ENCODE results near the gene STX10. TPM values are rescaled to one million over a fixed set of nuclear protein-coding genes. Genes with fewer than 3 reads are reported as not detected.
A peak's percentile ranks its signal among the peaks of the same experiment; 100 is the strongest.

Gene STX10
- total RNA-seq, 1 donor from 2014 or later = 78.1 TPM

GRCh38 chr19:13129384-13129783 is 20.8 kb downstream of the STX10 start:
- Mint-ChIP-seq H3K4me1 (ENCODE audit: low read depth) (peaks cover 37% of the 10 kb centered on the region), H3K36me3 (ENCODE audit: low read depth) (peaks cover 11% of the 10 kb centered on the region), H3K27ac (no peak overlapping the region), H3K4me3 (no peak overlapping the region), H3K9me3 (no peaks in the 10 kb centered on the region), H3K27me3 (ENCODE audit: insufficient read depth) (no peaks in the 10 kb centered on the region)
- intact Hi-C loops (cut with micrococcal nuclease) = no loop called here
- DNase-seq (ENCODE audit: low spot score) = no peak

DNA sequence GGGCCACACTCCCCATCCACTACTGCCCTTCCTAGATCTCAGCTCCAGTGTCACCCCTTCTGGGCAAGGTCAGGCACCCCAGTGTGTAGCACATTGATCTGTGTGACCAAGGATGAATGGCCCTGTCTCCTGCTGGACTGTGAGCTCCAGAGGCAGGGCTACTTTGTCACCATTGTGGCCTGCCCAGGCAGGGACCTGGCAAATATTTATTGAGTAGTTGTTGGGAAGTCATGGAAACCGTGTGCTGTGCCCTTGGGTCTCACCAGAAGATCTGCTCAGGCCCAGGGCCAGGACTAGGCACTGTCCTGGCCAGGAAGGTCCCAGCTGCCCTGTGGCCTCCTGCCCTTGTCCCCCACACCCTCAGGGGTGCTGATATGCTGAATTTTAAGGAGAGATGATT is 21.6 kb downstream of the STX10 start:
- intact Hi-C loops (cut with micrococcal nuclease) = no loop called here
- Mint-ChIP-seq H3K27ac (peak overlapping the region; percentile 44), H3K36me3 (ENCODE audit: low read depth) (peaks cover 9% of the 10 kb centered on the region), H3K4me1 (ENCODE audit: low read depth) (peaks cover 36% of the 10 kb centered on the region), H3K9me3 (no peaks in the 10 kb centered on the region), H3K27me3 (ENCODE audit: insufficient read depth) (no peaks in the 10 kb centered on the region), H3K4me3 (no peak overlapping the region)
- DNase-seq (ENCODE audit: low spot score) = no peak

GRCh38 chr19:13127811-13128575 is 22.2 kb downstream of the STX10 start:
- Mint-ChIP-seq H3K27me3 (ENCODE audit: insufficient read depth) (no peaks in the 10 kb centered on the region), H3K36me3 (ENCODE audit: low read depth) (peaks cover 9% of the 10 kb centered on the region), H3K4me1 (ENCODE audit: low read depth) (peaks cover 36% of the 10 kb centered on the region), H3K4me3 (no peak overlapping the region), H3K9me3 (no peaks in the 10 kb centered on the region), H3K27ac (peak overlapping the region; percentile 44)
- intact Hi-C loops (cut with micrococcal nuclease) = no loop called here
- no peak for DNase-seq (ENCODE audit: low spot score)

DNA sequence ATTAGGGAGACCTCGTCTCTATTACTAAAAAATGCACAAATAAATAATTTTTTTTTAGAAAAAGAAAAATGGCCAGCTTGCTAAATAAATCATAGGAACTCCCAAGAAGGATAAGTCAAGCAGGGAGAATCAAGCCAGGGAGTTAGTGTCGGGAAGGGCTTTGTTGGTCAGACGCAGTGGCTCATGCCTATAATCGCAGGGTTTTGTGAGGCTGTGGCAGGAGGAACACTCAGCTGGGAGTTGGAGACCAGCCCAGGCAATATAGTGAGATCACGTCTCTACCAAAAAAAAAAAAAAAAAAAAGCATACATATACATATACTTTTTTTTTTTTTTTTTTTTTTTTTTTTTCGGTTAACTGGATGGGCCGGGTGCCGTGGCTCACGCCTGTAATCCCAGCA is 23.1 kb downstream of the STX10 start:
- DNase-seq (ENCODE audit: low spot score) = no peak
- no peak overlapping the region for H3K4me3 Mint-ChIP-seq
- H3K27me3 Mint-ChIP-seq (ENCODE audit: insufficient read depth) = no peaks in the 10 kb centered on the region
- H3K4me1 Mint-ChIP-seq (ENCODE audit: low read depth) = peaks cover 35% of the 10 kb centered on the region
- no peak overlapping the region for H3K27ac Mint-ChIP-seq
- H3K9me3 Mint-ChIP-seq = no peaks in the 10 kb centered on the region
- intact Hi-C loops (cut with micrococcal nuclease) = no loop called here
- H3K36me3 Mint-ChIP-seq (ENCODE audit: low read depth) = peaks cover 3% of the 10 kb centered on the region

- Mint-ChIP-seq H3K9me3 (no peaks in the 10 kb centered on the region), H3K4me3 (no peak overlapping the region), H3K27me3 (ENCODE audit: insufficient read depth) (no peaks in the 10 kb centered on the region), H3K4me1 (ENCODE audit: low read depth) (peaks cover 42% of the 10 kb centered on the region), H3K36me3 (ENCODE audit: low read depth) (peaks cover 9% of the 10 kb centered on the region), H3K27ac (peak overlapping the region; percentile 4)
- DNase-seq (ENCODE audit: low spot score) = no peak
- intact Hi-C loops (cut with micrococcal nuclease) = no loop called here
These were observed 26.9 kb downstream of the STX10 start for GRCh38 chr19:13122980-13123957.

- no peaks in the 10 kb centered on the region for H3K27me3 Mint-ChIP-seq (ENCODE audit: insufficient read depth)
- DNase-seq (ENCODE audit: low spot score) = no peak
- peak overlapping the region; percentile 40 for H3K4me3 Mint-ChIP-seq
- intact Hi-C loops (cut with micrococcal nuclease) = no loop called here
- H3K9me3 Mint-ChIP-seq = no peaks in the 10 kb centered on the region
- peaks cover 42% of the 10 kb centered on the region for H3K4me1 Mint-ChIP-seq (ENCODE audit: low read depth)
- peaks cover 9% of the 10 kb centered on the region for H3K36me3 Mint-ChIP-seq (ENCODE audit: low read depth)
- peak overlapping the region; percentile 4 for H3K27ac Mint-ChIP-seq
These were observed 27.8 kb downstream of the STX10 start for GRCh38 chr19:13122275-13122878.

DNA sequence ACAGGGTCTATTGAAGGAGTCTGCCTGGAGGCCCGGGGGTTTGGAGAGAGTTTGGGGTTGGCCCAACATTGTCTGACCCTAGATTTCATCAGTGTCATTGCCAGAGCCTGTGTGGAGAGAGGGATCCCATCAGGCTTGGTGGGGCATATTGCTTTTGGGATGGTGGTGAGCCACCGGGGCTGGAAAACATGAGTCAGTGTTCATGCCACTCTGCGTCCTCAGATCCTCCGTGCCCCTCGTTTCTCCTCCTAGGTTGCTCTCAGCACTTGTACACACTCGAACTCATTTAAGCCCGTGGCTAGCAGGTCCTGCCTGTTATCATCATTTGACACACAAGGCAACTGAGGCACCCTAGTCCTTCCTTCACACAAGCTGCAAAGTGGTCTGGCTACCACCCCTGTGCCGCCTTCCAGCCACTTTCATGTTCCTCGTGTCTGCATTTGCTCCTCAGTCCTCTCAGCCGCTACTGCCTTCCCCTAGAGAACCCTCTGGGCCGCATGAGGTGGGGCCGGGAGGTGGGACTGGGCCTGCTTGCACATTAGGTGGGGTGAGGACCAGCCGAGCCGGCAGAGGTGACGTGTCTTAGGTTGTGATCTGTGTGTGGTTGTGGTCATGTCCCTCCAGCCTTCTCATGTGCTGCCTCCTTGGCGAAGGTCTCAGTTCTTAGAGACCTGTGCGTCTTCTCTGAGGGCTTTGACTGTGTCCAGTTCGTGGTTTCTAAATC is 28.5 kb downstream of the STX10 start:
- no peaks in the 10 kb centered on the region for H3K9me3 Mint-ChIP-seq
- intact Hi-C loops (cut with micrococcal nuclease) = no loop called here
- H3K36me3 Mint-ChIP-seq (ENCODE audit: low read depth) = peaks cover 9% of the 10 kb centered on the region
- peak overlapping the region; percentile 40 for H3K4me3 Mint-ChIP-seq
- no peaks in the 10 kb centered on the region for H3K27me3 Mint-ChIP-seq (ENCODE audit: insufficient read depth)
- H3K4me1 Mint-ChIP-seq (ENCODE audit: low read depth) = peaks cover 47% of the 10 kb centered on the region
- no peak overlapping the region for H3K27ac Mint-ChIP-seq
- no peak for DNase-seq (ENCODE audit: low spot score)

GRCh38 chr19:13120817-13121216 is 29.4 kb downstream of the STX10 start:
- no peaks in the 10 kb centered on the region for H3K27me3 Mint-ChIP-seq (ENCODE audit: insufficient read depth)

DNA sequence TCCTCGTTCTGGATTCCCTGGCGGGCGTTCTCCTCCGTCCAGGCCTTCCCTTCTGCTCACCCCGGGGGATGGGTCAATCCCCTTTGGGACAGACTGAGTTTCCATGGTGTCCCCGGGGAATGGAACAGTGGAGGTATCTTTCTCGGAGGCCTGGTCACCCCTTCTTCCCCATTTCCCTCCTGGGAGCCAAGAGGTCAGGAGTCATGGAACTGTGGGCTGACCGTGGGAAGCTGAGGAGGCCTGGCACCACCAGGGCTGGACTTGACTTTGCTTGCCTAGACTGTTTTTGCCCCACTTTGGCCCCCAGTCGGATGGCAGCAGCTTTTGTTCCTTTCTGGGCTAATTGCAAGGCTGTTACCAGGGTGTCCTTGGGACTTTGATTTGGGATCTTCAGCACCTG is 30.1 kb downstream of the STX10 start:
- intact Hi-C loops (cut with micrococcal nuclease) = no loop called here
- H3K27me3 Mint-ChIP-seq (ENCODE audit: insufficient read depth) = no peaks in the 10 kb centered on the region
- H3K36me3 Mint-ChIP-seq (ENCODE audit: low read depth) = peaks cover 15% of the 10 kb centered on the region
- no peak overlapping the region for H3K27ac Mint-ChIP-seq
- no peak for DNase-seq (ENCODE audit: low spot score)
- peak overlapping the region; percentile 91 for H3K4me3 Mint-ChIP-seq
- peaks cover 58% of the 10 kb centered on the region for H3K4me1 Mint-ChIP-seq (ENCODE audit: low read depth)
- no peaks in the 10 kb centered on the region for H3K9me3 Mint-ChIP-seq

More at GRCh38 chr19:13120817-13121216, 29.4 kb downstream of the STX10 start:
- no peaks in the 10 kb centered on the region for H3K9me3 Mint-ChIP-seq
- intact Hi-C loops (cut with micrococcal nuclease) = no loop called here
- H3K4me3 Mint-ChIP-seq = peak overlapping the region; percentile 68
- H3K27ac Mint-ChIP-seq = peak overlapping the region; percentile 63
- DNase-seq (ENCODE audit: low spot score) = no peak
- H3K36me3 Mint-ChIP-seq (ENCODE audit: low read depth) = peaks cover 13% of the 10 kb centered on the region
- peaks cover 51% of the 10 kb centered on the region for H3K4me1 Mint-ChIP-seq (ENCODE audit: low read depth)

DNA sequence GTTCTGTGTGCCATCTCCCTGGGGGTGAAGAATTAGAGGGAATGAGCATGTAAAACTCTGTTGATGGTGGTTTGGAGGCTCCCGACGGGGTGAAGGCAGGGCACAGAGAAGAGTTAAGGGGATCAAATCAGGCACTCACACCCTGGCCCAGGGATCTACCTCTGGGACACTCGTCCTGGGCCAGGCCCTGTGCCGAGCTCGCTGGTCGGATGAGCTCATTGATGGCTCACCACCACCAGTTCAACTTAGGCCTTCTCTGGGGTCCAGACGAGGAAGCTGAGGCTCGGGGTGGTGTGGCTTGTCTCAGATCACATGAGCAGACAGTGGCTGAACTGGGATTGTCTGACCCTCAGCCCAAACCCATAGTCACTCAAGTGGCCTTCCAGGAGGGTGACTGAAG is 30.5 kb downstream of the STX10 start:
- Mint-ChIP-seq H3K27me3 (ENCODE audit: insufficient read depth) (no peaks in the 10 kb centered on the region), H3K4me1 (ENCODE audit: low read depth) (peaks cover 61% of the 10 kb centered on the region), H3K36me3 (ENCODE audit: low read depth) (peaks cover 15% of the 10 kb centered on the region), H3K4me3 (peak overlapping the region; percentile 91), H3K27ac (peak overlapping the region; percentile 84), H3K9me3 (no peaks in the 10 kb centered on the region)
- intact Hi-C loops (cut with micrococcal nuclease) = loop anchor here (5.0 to 10.0 kb wide), 2 partner anchors 143 to 385 kb away; partner anchors contain the start of genes GET3 and TRIR
- DNase-seq (ENCODE audit: low spot score) = no peak

DNA sequence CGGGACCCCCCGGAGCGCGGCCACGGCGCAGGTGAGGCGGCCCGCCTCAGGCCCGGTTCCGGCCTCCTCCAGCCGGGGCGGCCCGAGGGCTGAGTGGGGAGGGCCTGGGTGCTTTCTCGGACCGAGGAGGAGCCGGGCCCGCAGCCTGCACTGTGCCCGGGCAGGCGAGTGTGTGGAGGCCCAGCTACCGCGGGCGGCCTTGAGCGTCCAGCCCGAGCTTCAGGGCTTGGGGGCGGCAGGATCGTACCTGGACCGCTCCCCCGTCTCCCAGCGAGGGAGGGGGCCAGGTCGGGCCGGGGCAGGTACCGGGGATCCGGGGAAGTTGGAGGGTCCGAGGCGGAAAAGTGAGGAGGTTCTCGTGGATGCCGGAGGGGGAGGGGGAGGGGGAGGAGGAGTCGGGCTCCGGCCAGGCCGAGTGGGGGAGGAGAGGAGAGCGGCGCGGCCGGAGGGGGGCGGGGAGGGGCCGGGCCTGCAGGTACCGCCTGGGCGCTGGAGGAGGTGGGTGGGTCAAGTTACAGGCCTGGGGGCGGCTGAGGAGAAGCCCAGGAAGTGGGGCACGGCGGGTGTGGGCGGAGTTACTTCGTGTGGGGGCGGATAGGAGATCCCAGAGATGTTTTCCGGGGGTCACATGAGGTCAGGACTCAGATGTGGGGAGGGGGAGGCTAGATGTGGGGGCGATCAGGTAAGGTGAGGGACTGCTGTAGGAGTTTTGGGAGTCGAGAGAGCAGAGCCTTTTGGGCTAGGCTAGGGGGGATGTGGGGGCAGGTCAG is 31.6 kb downstream of the STX10 start:
- intact Hi-C loops (cut with micrococcal nuclease) = loop anchor here (1.0 to 10.0 kb wide), 4 partner anchors 14 to 384 kb away; partner anchors contain the start of genes GET3 and TRIR
- H3K27me3 Mint-ChIP-seq (ENCODE audit: insufficient read depth) = no peaks in the 10 kb centered on the region
- H3K9me3 Mint-ChIP-seq = no peaks in the 10 kb centered on the region
- H3K27ac Mint-ChIP-seq = peak overlapping the region; percentile 84
- H3K36me3 Mint-ChIP-seq (ENCODE audit: low read depth) = peaks cover 18% of the 10 kb centered on the region
- DNase-seq (ENCODE audit: low spot score) = no peak
- H3K4me1 Mint-ChIP-seq (ENCODE audit: low read depth) = peaks cover 58% of the 10 kb centered on the region
- H3K4me3 Mint-ChIP-seq = peak overlapping the region; percentile 91
